Gastroesophageal sphincter (tissue), 3 donors: ENCODE data around the gene NR5A2.

Experiments used
- CTCF ChIP-seq, 4 experiments: fragments of 200-600 bp in 2 of 4; fragments of 450-650 bp in 2 of 4; sonication (generic) in 1 of 4; IDR thresholded peaks; one replicate each; pipeline ENCODE4 v1.5.1; 2017 to 2019; ENCODE audit warnings: antibody characterized with exemption in 4 of 4, mild to moderate bottlenecking in 2 of 4, moderate library complexity in 2 of 4
- POLR2A ChIP-seq, 2 donors: fragments of 450-650 bp; IDR thresholded peaks; one replicate each; pipeline ENCODE4 v1.6.1; 2017; ENCODE audit warnings: antibody characterized with exemption in 2 of 2, mild to moderate bottlenecking in 2 of 2, moderate library complexity in 1 of 2
- POLR2AphosphoS5 ChIP-seq: sonication (generic); formaldehyde crosslinking; IDR thresholded peaks from one replicate; pipeline ENCODE4 v1.6.1; 2017; ENCODE audit warnings: antibody characterized with exemption

DNA sequence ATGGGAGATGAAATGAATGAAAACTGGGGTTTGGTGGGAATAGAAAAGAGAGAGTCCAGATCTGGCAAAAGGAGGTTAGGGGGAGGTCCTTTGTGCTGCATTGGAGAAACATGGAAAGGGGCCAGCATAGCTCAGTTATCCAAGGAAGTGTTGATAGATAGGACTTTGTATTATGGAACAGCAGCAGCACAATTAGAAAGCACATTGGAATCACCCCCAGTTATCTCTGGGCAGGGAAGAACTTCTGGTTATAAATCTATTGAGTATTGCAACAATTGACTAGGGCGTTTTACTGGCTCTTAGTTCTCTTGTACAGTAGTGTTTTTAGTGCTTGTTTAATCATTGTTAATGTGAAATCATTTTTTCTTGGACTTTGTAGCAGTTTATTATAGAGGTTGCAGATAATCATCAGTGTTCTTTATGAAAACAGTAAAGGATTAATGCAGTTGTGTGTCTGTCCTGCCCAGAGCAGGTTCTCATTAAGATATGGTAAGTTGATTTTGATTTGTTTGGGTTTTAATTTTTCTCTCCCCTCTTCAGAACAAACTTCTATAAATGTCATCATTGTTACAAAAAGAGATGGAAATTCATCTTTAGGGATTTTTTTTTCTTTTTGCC lies 76.6 kb downstream of the NR5A2 start:
- TF ChIP-seq CTCF (IDR thresholded peaks at IDR 0.05) (no peak), POLR2A (IDR thresholded peaks at IDR 0.05) (no peak), POLR2AphosphoS5 (no peak)
